HepG2 (cell line): ENCODE measurements around the gene PAQR6. TPM values are rescaled to one million over a fixed set of nuclear protein-coding genes. Genes with fewer than 3 reads are reported as not detected.

Experiments
- CSRNP2 ChIP-seq: sonication (generic); formaldehyde crosslinking; conservative IDR thresholded peaks from 2 replicates; pipeline ENCODE4 v1.8.0; 2022; ENCODE audit warnings: low read depth, missing genetic modification reagents
- EED ChIP-seq: sonication (generic); formaldehyde crosslinking; IDR thresholded peaks from 2 replicates; pipeline ENCODE4 v1.5.0; 2020; ENCODE audit warnings: mild to moderate bottlenecking, missing genetic modification reagents
- HCFC1 ChIP-seq: fragments of 150-350 bp; IDR thresholded peaks from 2 replicates; pipeline ENCODE4 v1.6.1; 2014; ENCODE audit warnings: low read depth, low read length
- HIVEP1 ChIP-seq: sonication (generic); formaldehyde crosslinking; IDR thresholded peaks from 2 replicates; pipeline ENCODE4 v1.4.0; 2020; ENCODE audit warnings: mild to moderate bottlenecking, missing genetic modification reagents
- HOMEZ ChIP-seq: IDR thresholded peaks from 2 replicates; pipeline ENCODE4 v1.6.1; 2016; ENCODE audit warnings: low read depth
- POGZ ChIP-seq: sonication (generic); formaldehyde crosslinking; IDR thresholded peaks from 2 replicates; pipeline ENCODE4 v1.4.0; 2020; ENCODE audit warnings: mild to moderate bottlenecking, missing genetic modification reagents
- SALL2 ChIP-seq: sonication (generic); formaldehyde crosslinking; IDR thresholded peaks from 2 replicates; pipeline ENCODE4 v1.8.1; 2023; ENCODE audit warnings: mild to moderate bottlenecking, missing genetic modification reagents, inconsistent platforms
- SIN3B ChIP-seq: fragments of 150-350 bp; IDR thresholded peaks from 2 replicates; pipeline ENCODE4 v1.6.1; 2014; ENCODE audit warnings: low read length
- SKIL ChIP-seq: sonication (generic); formaldehyde crosslinking; IDR thresholded peaks from 2 replicates; pipeline ENCODE4 v1.8.0; 2022; ENCODE audit warnings: missing genetic modification reagents, mild to moderate bottlenecking, moderate library complexity, borderline replicate concordance
- TEAD2 ChIP-seq: sonication (generic); formaldehyde crosslinking; IDR thresholded peaks from 2 replicates; pipeline ENCODE4 v1.9.0; 2021; ENCODE audit warnings: missing genetic modification reagents
- TEF ChIP-seq: sonication (generic); formaldehyde crosslinking; IDR thresholded peaks from 2 replicates; pipeline ENCODE4 v1.5.0; 2020; ENCODE audit warnings: missing genetic modification reagents
- ZBTB26 ChIP-seq: IDR thresholded peaks from 2 replicates; pipeline ENCODE4 v1.6.1; 2016; ENCODE audit warnings: missing compliant biosample characterization, missing genetic modification reagents, borderline replicate concordance
- ZBTB49 ChIP-seq: sonication (generic); formaldehyde crosslinking; IDR thresholded peaks from 2 replicates; pipeline ENCODE4 v1.4.0; 2020; ENCODE audit warnings: missing genetic modification reagents, borderline replicate concordance
- ZFP36 ChIP-seq: fragments of 150-350 bp; IDR thresholded peaks from 2 replicates; pipeline ENCODE4 v1.6.1; 2018; ENCODE audit warnings: borderline replicate concordance, low read length, low read depth; ENCODE audit not compliant: partially characterized antibody
- ZNF160 ChIP-seq: sonication (generic); formaldehyde crosslinking; IDR thresholded peaks from 2 replicates; pipeline ENCODE4 v1.8.0; 2022; ENCODE audit warnings: mild to moderate bottlenecking, inconsistent platforms, missing genetic modification reagents
- ZNF207 ChIP-seq: fragments of 450-650 bp; IDR thresholded peaks from 2 replicates; pipeline ENCODE4 v1.6.1; 2016; ENCODE audit warnings: antibody characterized with exemption, borderline replicate concordance
- ZNF530 ChIP-seq: sonication (generic); formaldehyde crosslinking; IDR thresholded peaks from 2 replicates; pipeline ENCODE4 v1.5.0; 2020; ENCODE audit warnings: low read depth, mild to moderate bottlenecking, missing genetic modification reagents
- ZNF557 ChIP-seq: sonication (generic); formaldehyde crosslinking; IDR thresholded peaks from 2 replicates; pipeline ENCODE4 v1.4.0; 2020; ENCODE audit warnings: missing genetic modification reagents
- ZZZ3 ChIP-seq: sonication (generic); formaldehyde crosslinking; IDR thresholded peaks from 2 replicates; pipeline ENCODE4 v1.4.0; 2020; ENCODE audit warnings: missing genetic modification reagents, mild to moderate bottlenecking, borderline replicate concordance
- polyA plus RNA-seq, 8 experiments: library from polyadenylated mRNA; depleted of rRNA in 3 of 8; stranded (reverse) in 7 of 8; unstranded in 1 of 8; fragments of >200 nt; fragmentation: Illumina TruSeq in 4 of 8; extraction: Trizol in 4 of 8; gene quantifications; 2 replicates each; pipeline versions ENCODE4 v1.2.1 to v1.2.3, GENCODE V29; 2011 to 2016; ENCODE audit warnings: low read depth in 4 of 8, missing spikeins in 1 of 8, mixed read lengths in 1 of 8; ENCODE audit not compliant: insufficient read depth in 1 of 8
- total RNA-seq, 5 experiments: library from RNA; depleted of rRNA; stranded (reverse); fragments of >200 nt; fragmentation: Illumina TruSeq; extraction: Trizol; gene quantifications; 2 replicates each; pipeline ENCODE4 v1.2.3, GENCODE V29; 2016; ENCODE audit warnings: low read depth in 1 of 5

Gene PAQR6
- total and polyA plus RNA-seq, 2 of the 13 experiments (the other 11 are each of a cell fraction or from before 2014, with no cell fraction given), result 0.82 to 1.4 TPM

GRCh38 chr1:156212833-156213643, 34.8 kb downstream of the PAQR6 start, which contains the start of gene PMF1 (continued):
- no peak for TF ChIP-seq SKIL (CRISPR knock-in tag)
- no peak for TF ChIP-seq ZNF207
- TF ChIP-seq HIVEP1 (CRISPR knock-in tag), result no peak
- TF ChIP-seq HOMEZ (CRISPR knock-in tag), result peak; percentile 30
- TF ChIP-seq ZBTB26 (CRISPR knock-in tag), result no peak; the same call in 1 of the 2 replicates
- TF ChIP-seq SALL2 (CRISPR knock-in tag), result peak; percentile 93
- TF ChIP-seq ZNF160 (CRISPR knock-in tag), result peak; percentile 42; the same call in 1 of the 2 replicates
- 0 out of 2 replicates have a peak, but pooled peaks have one; percentile 67 for TF ChIP-seq TEAD2 (CRISPR knock-in tag)
- no peak for TF ChIP-seq TEF (CRISPR knock-in tag)
- TF ChIP-seq ZBTB49 (CRISPR knock-in tag), result no peak
- TF ChIP-seq CSRNP2 (CRISPR knock-in tag), result no peak
- TF ChIP-seq HCFC1, result no peak; the same call in 1 of the 2 replicates
- TF ChIP-seq ZFP36, result no peak
- peak; percentile 80; the same call in 1 of the 2 replicates for TF ChIP-seq POGZ (CRISPR knock-in tag)
- TF ChIP-seq ZZZ3 (CRISPR knock-in tag), result peak; percentile 57; the same call in 1 of the 2 replicates
- TF ChIP-seq ZNF530 (CRISPR knock-in tag), result no peak
- TF ChIP-seq ZNF557 (CRISPR knock-in tag), result no peak
- no peak for TF ChIP-seq EED (CRISPR knock-in tag)
- TF ChIP-seq SIN3B, result peak; percentile 21; the same call in 1 of the 2 replicates
